Transverse colon (tissue), 3 donors: ENCODE results near the gene CTNND2.

Experiments used
- CTCF ChIP-seq, 5 experiments: fragments of 200-600 bp in 3 of 5; fragments of 450-650 bp in 2 of 5; sonication (generic) in 3 of 5; IDR thresholded peaks; 1 replicate in 2 of 5; 2 replicates in 3 of 5; pipeline ENCODE4 v1.5.1; 2016 to 2017; ENCODE audit warnings: antibody characterized with exemption in 5 of 5, inconsistent platforms in 3 of 5, mild to moderate bottlenecking in 2 of 5, moderate library complexity in 1 of 5
- EP300 ChIP-seq: sonication (generic); formaldehyde crosslinking; IDR thresholded peaks from one replicate; pipeline ENCODE4 v1.6.1; 2017; ENCODE audit warnings: antibody characterized with exemption, low read depth

- TF ChIP-seq EP300 (no peak), CTCF (IDR thresholded peaks at IDR 0.05) (no peak)
These were observed 315.4 kb downstream of the CTNND2 start for GRCh38 chr5:11588803-11589202.
